K562 (cell line): ENCODE data around the gene WWC2. TPM values are rescaled to one million over a fixed set of nuclear protein-coding genes. Genes with fewer than 3 reads are reported as not detected.

Source experiments
- KDM5B ChIP-seq: fragments of 200-600 bp; sonication (generic); IDR thresholded peaks from 2 replicates; pipeline ENCODE4 v1.6.1; 2012; ENCODE audit warnings: low read depth, mild to moderate bottlenecking, moderate library complexity, low read length, control low read depth, inconsistent platforms; ENCODE audit not compliant: insufficient replicate concordance
- MCM5 ChIP-seq: fragments of 450-650 bp; IDR thresholded peaks from 2 replicates; pipeline ENCODE4 v1.6.1; 2016; ENCODE audit warnings: low read depth
- THAP7 ChIP-seq: fragments of 250-450 bp; sonication (Bioruptor Pico); IDR thresholded peaks from 2 replicates; pipeline ENCODE4 v1.5.0; 2021
- ZNF232 ChIP-seq: sonication (generic); formaldehyde crosslinking; IDR thresholded peaks from 2 replicates; pipeline ENCODE4 v1.8.0; 2022; ENCODE audit warnings: mild to moderate bottlenecking, missing genetic modification reagents
- polyA plus RNA-seq, 8 experiments: library from polyadenylated mRNA; depleted of rRNA in 4 of 8; stranded (reverse) in 5 of 8; unstranded in 3 of 8; fragments of >200 nt; fragmentation: Nextera tagmentation in 2 of 8; fragmentation: Illumina TruSeq in 1 of 8; extraction: Ambion mirVana in 2 of 8; extraction: Trizol in 1 of 8; gene quantifications; 2 replicates each; pipeline versions ENCODE4 v1.2.1 to v1.2.3, GENCODE V29; 2011 to 2014; ENCODE audit warnings: inconsistent platforms in 1 of 8, missing spikeins in 1 of 8
- total RNA-seq, 7 experiments: library from RNA; depleted of rRNA in 6 of 7; stranded (reverse); fragments of >200 nt in 6 of 7; fragmentation: Illumina TruSeq in 2 of 7; extraction: Trizol in 2 of 7; gene quantifications; 2 replicates each; pipeline versions ENCODE4 v1.2.1 to v1.2.3, GENCODE V29; 2011 to 2021; ENCODE audit warnings: low replicate concordance in 1 of 7
- TF ChIP-seq, protein P1 (sequence below), 2 experiments: fragments of 450-650 bp; formaldehyde crosslinking in 1 of 2; IDR thresholded peaks; 2 replicates each; pipeline versions ENCODE4 v1.4.0 to v1.6.1; 2014 to 2020; ENCODE audit warnings: mild to moderate bottlenecking in 2 of 2, borderline replicate concordance in 1 of 2, low read depth in 1 of 2
- TF ChIP-seq, protein P2 (sequence below): fragments of 250-450 bp; sonication (Bioruptor Pico); IDR thresholded peaks from 2 replicates; pipeline ENCODE4 v1.8.0; 2021; ENCODE audit warnings: mild to moderate bottlenecking, moderate library complexity
- TF ChIP-seq, protein P3 (sequence below): fragments of 250-450 bp; sonication (Bioruptor Pico); IDR thresholded peaks from 2 replicates; pipeline ENCODE4 v1.8.0; 2021; ENCODE audit warnings: moderate library complexity, mild to moderate bottlenecking, inconsistent platforms
- TF ChIP-seq, protein P4 (sequence below): fragments of 450-650 bp; IDR thresholded peaks from 2 replicates; pipeline ENCODE4 v1.6.1; 2016

Gene WWC2
- total and polyA plus RNA-seq, 9 of the 15 experiments (the other 6 are each of a cell fraction or from before 2014, with no cell fraction given), result 3.7 to 39.4 (median 19.6) TPM

DNA sequence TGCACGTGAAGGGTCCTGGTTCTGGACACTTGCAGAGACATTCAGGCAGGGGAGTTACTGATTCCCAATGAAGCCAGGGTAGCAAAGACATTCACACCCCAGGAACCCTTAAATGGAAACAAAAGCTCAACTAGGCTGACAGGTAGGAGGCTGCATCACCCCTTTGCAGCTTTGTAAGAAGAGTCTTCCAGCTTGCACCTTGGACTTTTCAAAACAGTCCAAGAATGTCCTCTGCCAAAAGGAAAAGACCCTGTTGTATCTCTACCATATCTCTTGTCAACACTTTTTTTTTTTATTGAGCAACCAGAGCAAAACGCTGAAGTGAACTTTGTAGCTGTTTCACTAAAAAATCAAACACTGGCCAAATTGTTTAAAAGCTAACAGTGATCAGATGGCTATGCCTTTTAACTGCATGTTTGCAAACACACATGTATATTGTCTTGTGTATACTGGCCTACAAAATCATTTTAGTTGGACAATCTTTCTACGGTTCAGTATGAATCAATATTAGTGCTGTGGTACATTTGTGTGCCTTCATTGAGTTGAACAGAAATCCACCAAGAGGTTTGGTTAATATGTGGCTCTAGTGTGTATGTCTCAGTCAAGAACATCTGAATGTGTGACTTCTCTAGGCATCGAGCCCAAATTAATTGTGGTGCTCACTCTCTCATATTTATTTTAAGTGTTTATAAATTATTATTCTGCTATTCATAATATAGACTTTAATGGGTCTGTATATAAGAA lies 18.5 kb upstream of the WWC2 start (continued):
- no peak for TF ChIP-seq THAP7
- TF ChIP-seq, protein P1, sequence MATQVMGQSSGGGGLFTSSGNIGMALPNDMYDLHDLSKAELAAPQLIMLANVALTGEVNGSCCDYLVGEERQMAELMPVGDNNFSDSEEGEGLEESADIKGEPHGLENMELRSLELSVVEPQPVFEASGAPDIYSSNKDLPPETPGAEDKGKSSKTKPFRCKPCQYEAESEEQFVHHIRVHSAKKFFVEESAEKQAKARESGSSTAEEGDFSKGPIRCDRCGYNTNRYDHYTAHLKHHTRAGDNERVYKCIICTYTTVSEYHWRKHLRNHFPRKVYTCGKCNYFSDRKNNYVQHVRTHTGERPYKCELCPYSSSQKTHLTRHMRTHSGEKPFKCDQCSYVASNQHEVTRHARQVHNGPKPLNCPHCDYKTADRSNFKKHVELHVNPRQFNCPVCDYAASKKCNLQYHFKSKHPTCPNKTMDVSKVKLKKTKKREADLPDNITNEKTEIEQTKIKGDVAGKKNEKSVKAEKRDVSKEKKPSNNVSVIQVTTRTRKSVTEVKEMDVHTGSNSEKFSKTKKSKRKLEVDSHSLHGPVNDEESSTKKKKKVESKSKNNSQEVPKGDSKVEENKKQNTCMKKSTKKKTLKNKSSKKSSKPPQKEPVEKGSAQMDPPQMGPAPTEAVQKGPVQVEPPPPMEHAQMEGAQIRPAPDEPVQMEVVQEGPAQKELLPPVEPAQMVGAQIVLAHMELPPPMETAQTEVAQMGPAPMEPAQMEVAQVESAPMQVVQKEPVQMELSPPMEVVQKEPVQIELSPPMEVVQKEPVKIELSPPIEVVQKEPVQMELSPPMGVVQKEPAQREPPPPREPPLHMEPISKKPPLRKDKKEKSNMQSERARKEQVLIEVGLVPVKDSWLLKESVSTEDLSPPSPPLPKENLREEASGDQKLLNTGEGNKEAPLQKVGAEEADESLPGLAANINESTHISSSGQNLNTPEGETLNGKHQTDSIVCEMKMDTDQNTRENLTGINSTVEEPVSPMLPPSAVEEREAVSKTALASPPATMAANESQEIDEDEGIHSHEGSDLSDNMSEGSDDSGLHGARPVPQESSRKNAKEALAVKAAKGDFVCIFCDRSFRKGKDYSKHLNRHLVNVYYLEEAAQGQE (IDR thresholded peaks at IDR 0.05; ENCODE audit: borderline replicate concordance), result no peak
- TF ChIP-seq, protein P1 (CRISPR knock-in tag; IDR thresholded peaks at IDR 0.05; ENCODE audit: low read depth), result no peak
- TF ChIP-seq, protein P2, sequence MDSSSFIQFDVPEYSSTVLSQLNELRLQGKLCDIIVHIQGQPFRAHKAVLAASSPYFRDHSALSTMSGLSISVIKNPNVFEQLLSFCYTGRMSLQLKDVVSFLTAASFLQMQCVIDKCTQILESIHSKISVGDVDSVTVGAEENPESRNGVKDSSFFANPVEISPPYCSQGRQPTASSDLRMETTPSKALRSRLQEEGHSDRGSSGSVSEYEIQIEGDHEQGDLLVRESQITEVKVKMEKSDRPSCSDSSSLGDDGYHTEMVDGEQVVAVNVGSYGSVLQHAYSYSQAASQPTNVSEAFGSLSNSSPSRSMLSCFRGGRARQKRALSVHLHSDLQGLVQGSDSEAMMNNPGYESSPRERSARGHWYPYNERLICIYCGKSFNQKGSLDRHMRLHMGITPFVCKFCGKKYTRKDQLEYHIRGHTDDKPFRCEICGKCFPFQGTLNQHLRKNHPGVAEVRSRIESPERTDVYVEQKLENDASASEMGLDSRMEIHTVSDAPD (CRISPR knock-in tag), result no peak
- no peak for TF ChIP-seq MCM5
- TF ChIP-seq ZNF232 (CRISPR knock-in tag), result no peak
- TF ChIP-seq, protein P3, sequence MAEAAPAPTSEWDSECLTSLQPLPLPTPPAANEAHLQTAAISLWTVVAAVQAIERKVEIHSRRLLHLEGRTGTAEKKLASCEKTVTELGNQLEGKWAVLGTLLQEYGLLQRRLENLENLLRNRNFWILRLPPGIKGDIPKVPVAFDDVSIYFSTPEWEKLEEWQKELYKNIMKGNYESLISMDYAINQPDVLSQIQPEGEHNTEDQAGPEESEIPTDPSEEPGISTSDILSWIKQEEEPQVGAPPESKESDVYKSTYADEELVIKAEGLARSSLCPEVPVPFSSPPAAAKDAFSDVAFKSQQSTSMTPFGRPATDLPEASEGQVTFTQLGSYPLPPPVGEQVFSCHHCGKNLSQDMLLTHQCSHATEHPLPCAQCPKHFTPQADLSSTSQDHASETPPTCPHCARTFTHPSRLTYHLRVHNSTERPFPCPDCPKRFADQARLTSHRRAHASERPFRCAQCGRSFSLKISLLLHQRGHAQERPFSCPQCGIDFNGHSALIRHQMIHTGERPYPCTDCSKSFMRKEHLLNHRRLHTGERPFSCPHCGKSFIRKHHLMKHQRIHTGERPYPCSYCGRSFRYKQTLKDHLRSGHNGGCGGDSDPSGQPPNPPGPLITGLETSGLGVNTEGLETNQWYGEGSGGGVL, result no peak
- TF ChIP-seq, protein P4, sequence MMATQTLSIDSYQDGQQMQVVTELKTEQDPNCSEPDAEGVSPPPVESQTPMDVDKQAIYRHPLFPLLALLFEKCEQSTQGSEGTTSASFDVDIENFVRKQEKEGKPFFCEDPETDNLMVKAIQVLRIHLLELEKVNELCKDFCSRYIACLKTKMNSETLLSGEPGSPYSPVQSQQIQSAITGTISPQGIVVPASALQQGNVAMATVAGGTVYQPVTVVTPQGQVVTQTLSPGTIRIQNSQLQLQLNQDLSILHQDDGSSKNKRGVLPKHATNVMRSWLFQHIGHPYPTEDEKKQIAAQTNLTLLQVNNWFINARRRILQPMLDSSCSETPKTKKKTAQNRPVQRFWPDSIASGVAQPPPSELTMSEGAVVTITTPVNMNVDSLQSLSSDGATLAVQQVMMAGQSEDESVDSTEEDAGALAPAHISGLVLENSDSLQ, result no peak
- TF ChIP-seq KDM5B, result no peak
